Fibroblast of the aortic adventitia (primary cell): Measurements from ENCODE around the gene PPP1R13B. TPM values are rescaled to one million over a fixed set of nuclear protein-coding genes. Genes with fewer than 3 reads are reported as not detected.

Experiments used
- DNase-seq: peaks from one replicate; pipeline ENCODE4 v3.0.0-alpha.2; 2010; ENCODE audit warnings: low read depth
- H3K4me3 ChIP-seq: 2 replicates; pipeline ENCODE4 v1.5.1; 2011; ENCODE audit warnings: low read depth, mild to moderate bottlenecking, control low read depth, low read length, moderate library complexity
- CTCF ChIP-seq: IDR thresholded peaks from 2 replicates; pipeline ENCODE4 v1.5.1; 2011; ENCODE audit warnings: mild to moderate bottlenecking, low read length, control low read depth, inconsistent platforms; ENCODE audit not compliant: insufficient read depth
- total RNA-seq: library from RNA; depleted of rRNA; stranded (reverse); fragments of >200 nt; gene quantifications from 2 replicates; pipeline ENCODE4 v1.2.3, GENCODE V29; 2012; ENCODE audit warnings: low replicate concordance

Gene PPP1R13B
- total RNA-seq, 1 donor, result 1.2 TPM

GRCh38 chr14:103726474-103726873, 120.9 kb downstream of the PPP1R13B start:
- TF ChIP-seq CTCF, result no peak
- DNase-seq, result no peak
- H3K4me3 ChIP-seq, result no peak overlapping the region

- no peak for TF ChIP-seq CTCF
- H3K4me3 ChIP-seq, result no peak overlapping the region
- DNase-seq, result no peak
These were observed 121.5 kb downstream of the PPP1R13B start for GRCh38 chr14:103725739-103726395.

GRCh38 chr14:103725001-103725682, 122.2 kb downstream of the PPP1R13B start:
- H3K4me3 ChIP-seq, result no peak overlapping the region
- no peak for DNase-seq
- no peak for TF ChIP-seq CTCF

GRCh38 chr14:103724116-103724515, 123.3 kb downstream of the PPP1R13B start:
- no peak for TF ChIP-seq CTCF
- DNase-seq, result peak; percentile 54
- no peak overlapping the region for H3K4me3 ChIP-seq

- no peak for DNase-seq
- TF ChIP-seq CTCF, result no peak
- H3K4me3 ChIP-seq, result no peak overlapping the region
These were observed 123.7 kb downstream of the PPP1R13B start for GRCh38 chr14:103723748-103724081.

- DNase-seq, result no peak
- no peak overlapping the region for H3K4me3 ChIP-seq
- no peak for TF ChIP-seq CTCF
These were observed 125.8 kb downstream of the PPP1R13B start for GRCh38 chr14:103721334-103722120.
